ENCODE results near the gene RFFL.
"Not testable (repeated sequence)": the region's sequence is repeated elsewhere in the genome, so short reads cannot be mapped to it uniquely, and the experiment has no call there.

Gene RFFL

GRCh38 chr17:35001549-35001948, 62.0 kb downstream of the RFFL start:
- DNase-seq, result no peak

GRCh38 chr17:35000965-35001364, 62.5 kb downstream of the RFFL start:
- not testable (repeated sequence) for DNase-seq

DNA sequence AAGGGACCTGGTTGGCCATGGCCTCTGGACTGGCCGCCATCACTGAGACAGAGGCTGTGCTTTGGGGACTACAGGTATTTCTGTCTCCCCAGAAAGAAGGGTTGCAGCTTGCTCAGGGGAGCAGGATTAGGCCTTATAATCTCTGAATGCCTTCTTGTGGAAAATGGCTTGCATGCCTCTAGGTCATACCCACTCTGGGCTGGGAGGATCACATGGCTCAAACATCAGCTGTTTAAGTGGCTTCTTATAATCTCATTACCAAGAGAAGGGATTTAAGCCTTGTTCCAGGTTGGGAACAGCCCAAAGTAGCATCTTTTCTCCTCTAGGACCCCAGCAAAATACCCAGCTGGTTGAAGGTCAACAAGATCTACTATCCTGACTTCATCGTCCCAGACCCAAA, 64.1 kb downstream of the RFFL start:
- no peak for DNase-seq

GRCh38 chr17:34998205-34998604, 65.3 kb downstream of the RFFL start:
- peak; percentile 50 for DNase-seq

DNA sequence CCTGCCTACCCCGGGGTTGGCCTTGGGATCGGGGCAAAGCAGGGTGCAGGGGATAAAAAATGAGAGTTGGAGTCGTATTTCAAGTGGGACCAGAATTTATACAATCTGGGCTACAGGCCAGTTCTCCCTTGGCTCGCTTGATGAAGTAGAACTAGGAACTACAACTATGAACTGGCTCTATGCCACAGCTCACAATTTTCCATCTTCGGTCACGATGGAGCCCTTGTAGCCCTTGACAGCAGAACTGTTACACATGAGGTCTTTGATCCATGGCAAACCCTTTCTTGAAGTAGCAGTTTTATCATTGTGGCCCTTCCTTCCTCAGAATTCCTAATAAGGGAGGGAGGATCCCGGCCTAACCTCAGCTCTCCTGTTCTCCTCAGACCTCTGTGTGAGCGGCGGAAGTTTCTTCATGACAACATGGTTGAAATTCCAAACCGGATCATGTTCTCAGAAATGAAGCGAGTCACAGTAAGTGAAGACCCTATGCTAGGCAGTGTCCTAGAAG, 66.1 kb downstream of the RFFL start:
- no peak for DNase-seq

DNA sequence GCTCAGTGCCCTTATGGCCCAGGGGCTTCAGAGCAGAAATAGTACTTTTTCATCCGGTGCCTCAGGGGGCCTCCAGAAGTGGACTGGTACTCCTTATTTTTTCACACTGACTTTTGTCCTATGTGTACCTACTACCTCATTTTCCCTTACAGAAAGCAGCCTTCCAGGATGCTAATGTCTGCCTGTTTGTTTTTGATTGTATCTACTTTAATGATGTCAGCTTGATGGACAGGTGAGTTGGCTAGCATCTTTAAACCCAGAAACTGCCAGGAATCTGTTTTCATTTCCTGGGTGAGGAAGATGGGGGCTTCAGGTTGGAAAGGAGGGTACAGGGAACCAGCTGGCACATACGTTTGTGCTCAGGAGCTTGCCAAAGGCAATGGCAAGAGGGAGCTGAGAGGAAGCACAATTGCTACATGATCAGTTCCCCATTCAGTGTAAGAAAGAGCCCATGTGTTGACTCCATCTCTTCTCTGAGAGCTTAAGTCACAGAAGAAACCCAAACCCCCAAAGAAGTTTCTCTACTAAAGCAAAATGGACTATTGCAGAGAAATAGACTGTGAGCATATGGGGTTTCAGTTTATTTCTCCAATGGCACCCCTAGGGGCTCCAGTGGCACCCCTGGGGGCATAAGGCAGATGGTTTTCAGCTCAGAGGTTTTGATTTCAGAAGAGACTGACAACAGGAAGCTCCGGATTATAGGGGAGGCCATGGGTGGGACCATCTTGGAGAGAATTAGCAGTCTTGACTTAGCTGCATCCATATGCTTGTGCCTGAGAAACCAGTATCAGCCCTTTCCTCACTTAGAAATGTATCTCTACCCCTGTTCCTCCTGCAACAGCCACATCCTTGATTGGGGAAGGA, 66.9 kb downstream of the RFFL start:
- DNase-seq, result no peak

DNA sequence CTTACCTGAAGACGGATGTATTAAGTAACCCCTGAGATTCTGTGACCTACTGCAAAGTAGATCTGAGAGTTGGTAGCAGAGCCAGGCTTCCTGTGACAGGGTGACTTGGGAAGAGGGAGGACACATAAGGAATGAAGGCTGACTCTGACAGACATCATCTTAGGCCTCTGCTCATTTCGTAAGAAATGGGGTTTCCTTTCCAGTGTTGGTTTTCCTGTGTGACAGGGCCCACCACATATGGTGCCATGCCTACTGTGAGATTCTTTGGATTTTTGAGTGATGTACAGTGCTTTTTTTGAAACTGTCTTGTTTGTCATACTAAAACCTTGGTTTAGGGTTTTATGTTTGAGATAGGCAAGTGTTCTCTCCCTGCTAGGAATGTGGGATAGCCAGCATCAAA, 70.5 kb downstream of the RFFL start:
- DNase-seq, result no peak

GRCh38 chr17:34991606-34992005, 71.9 kb downstream of the RFFL start:
- DNase-seq, result no peak

DNA sequence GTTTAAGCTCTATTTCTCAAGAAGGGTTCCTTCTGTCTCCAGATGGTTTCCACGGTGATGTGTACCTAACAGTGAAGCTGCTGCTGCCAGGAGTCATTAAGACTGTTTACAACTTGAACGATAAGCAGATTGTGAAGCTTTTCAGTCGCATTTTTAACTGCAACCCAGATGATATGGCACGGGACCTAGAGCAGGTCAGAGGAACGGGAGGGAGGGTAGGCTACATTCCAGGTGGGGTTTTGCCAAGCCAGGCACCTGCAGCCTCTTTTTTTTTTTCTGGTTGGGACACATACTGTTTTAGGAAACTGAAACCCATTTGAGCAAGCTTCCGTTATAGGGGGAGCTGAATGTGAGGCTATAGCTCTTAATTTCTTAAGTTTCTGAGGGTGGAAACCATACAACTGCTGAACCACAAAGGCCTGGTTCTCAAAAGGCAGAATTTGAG, 72.6 kb downstream of the RFFL start:
- DNase-seq, result no peak

DNA sequence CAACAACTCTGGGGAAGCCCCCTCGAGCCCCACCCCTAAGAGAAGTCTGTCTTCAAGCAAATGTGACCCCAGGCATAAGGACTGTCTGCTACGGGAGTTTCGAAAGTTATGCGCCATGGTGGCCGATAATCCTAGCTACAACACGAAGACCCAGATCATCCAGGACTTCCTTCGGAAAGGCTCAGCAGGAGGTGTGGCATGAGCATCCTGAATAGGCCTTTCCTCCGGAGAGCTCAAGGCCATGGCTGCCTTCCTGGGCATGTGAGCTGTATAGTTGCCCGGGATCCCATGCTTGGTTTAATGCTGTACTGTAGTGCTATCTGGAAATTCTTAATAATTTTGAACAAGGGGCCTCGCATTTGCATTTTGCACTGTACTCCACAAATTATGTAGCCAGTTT, 74.0 kb downstream of the RFFL start:
- DNase-seq, result no peak

DNA sequence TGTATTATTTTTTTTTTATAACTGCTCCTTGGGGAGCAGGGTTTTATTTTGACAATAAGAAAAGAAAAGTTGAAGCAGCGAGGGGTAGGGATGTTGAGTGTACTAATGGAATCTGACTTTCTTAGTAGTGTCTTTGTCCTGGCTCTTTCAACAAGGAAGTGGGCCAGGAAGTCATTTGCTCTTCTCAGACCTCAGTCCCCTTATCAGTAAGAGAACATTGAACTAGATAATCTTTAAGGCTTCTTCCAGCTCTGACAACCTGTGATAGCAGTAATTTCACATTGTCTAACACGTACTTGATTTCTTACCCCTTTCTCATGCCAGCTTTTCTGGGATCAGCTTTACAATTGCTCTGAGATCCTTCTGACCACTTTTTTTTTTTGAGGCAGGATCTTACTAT, 74.9 kb downstream of the RFFL start:
- no peak for DNase-seq

DNA sequence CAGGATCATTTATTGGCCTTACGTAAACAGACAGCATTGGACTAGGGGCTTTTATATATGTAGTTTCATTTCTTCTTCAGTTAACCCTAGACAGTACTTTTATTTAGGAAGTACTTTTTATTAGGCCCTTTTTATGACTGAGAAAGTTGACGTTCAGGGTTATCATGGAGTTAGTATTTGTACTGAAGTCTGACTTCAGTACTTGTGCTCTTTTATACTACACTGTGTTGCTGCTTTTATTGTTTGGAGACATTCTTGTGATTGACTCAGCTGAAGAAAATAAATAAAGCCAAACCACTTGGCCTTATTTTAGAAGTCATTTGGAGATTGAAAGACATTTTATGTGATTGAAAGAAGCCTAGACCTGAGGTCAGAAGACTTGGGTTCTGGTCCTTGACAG, 76.3 kb downstream of the RFFL start:
- no peak for DNase-seq

DNA sequence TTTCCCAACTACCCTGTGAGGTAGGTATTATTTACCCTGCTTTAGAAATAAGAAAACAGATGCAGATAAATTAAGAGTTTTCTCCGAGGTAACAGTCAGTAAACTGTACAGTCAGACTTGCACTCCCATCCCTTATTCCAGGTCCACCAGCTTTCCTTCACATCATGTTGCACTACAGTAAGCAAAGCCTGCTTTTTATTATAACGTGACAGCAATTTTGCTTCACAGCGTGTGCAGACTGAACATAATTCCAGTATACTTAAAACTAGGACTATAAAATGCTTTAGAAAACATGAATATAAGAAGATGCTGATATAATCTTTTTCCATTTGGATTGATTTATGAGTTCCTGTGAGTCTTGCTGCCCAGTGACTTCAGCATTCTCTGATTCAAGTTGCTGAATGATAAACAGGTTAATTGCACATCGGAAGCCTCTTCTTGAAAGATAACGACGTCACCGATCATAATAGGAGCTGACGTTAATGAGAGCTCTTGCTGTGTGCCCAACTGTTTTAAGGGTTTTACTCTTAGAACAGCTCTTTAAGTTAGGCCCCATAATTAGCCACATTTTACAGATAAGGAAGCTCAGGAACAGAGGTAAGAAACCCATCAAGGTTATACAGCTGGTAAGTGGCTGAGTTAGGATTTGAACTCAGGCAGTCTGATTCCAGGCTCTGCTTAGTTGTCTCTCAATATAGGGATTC, 81.8 kb downstream of the RFFL start:
- DNase-seq, result peak; percentile 45

- peak; percentile 57 for DNase-seq
These were observed 82.6 kb downstream of the RFFL start for GRCh38 chr17:34980681-34981537.

DNA sequence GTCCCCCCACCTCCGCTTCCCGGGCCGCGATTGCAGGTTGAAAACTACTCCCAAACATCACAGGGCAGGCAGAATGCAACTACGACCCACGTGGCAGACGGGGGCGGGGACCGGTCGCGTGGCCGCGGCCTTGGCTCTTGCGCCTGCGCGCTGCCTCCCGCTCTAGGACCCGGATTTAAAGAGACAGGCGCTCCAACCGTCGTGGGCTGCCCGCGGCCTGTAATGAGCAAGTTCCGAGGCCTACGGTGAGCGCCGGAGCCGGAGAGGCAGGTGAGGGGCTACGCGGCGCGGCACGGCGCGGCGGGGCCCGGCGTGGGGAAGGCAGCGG, 83.2 kb downstream of the RFFL start, which contains the start of gene LIG3:
TSS of gene LIG3 (plus strand) at position 160 of the 328 bp plus-strand sequence. CDS start 2,494 bp downstream, outside the sequence.
- peak; percentile 84 for DNase-seq

DNA sequence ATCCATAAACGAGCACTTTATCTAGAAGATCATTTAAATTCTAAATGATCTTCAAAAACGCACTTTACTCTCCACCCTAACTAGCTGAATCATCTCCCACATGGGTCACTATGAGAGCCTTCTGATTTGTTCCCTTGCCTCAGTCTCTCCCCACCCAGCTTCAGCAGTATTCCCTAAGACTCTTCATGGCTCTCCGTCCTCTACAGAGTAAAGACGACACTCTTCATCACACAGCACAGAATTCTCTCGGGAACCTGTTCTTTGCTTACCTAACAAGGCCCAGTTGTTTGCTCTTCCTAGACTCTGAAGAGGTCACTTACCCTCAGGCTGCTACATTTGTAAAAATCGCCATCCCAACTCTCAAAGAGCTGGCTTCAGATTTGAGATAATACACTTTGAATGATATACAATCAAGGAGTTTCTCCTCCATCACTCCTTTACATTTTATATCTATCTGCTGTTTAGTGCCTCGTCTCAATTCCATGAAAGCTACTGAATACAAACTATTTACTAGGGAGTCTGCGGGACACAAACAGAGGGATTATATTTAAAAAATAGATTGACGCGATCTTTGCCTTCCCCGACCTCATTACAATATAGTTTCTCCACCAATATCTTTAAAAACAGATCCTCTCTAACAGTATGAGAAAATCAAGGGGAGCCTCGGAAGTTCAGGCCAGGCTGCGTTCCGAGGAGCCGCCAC, 83.7 kb downstream of the RFFL start:
- DNase-seq, result peak; percentile 22

DNA sequence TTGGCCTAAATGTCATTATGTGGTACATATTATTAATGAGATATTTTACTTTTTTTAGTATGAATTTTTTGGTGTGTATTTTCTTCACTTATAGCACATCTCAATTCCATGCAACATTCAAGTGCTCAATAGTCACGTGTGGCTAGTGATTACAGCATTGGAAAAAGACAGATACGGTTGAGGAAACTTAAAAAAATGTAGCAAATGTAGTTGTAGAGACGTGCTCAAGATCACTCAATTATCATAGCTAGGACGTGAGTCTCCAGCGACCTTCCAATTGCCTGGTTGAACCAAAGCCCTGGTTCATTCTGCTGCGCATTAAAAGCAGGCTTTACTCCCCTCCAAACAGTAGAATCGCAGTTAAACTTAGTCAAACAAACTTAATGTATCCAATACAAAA, 84.4 kb downstream of the RFFL start:
- no peak for DNase-seq

DNA sequence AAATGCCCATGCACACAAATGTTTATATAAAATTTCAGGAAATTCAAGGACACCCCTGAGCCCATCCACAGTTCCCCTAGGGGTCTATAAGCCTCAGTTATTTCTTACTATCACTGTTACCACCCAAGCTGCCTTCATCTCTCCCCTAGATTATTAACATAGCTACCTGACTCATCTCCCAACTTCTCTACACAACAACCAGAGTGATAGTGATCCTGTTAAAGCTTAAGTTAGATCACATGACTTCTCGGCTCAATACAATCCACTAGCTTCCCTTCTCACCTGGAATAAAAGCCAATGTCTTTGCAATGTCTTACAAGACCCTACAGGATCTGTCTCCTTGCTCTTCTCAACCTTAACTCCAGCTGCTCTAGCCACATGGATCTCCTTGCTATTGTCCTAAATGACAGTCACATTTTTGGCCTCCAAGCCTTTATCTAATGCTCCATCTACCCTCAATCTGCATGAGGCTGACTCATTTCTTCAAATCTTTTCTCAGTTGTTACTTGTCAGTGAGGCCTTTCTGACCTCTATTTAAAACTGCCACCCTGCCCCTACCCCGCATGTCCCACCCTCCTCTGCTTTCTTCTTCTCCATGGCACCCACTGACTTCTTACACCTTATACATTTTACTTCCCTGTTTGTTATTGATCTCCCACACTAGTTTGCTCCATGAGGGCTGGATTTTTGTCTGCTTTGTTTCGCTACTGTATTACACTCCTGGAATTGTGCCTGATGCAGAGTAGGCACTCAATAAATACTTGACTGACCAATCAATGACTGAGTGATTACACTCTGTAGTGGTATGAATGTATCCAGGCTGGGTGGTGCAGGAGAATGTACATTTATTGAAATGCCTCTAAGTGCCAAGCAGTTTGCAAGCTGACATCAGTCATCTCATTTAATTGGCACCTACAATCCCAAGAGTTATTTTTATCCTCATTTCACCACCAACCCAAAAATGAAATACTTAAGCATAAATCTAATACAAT, 88.4 kb downstream of the RFFL start:
- DNase-seq, result no peak

GRCh38 chr17:34974179-34974578, 89.3 kb downstream of the RFFL start:
- no peak for DNase-seq

DNA sequence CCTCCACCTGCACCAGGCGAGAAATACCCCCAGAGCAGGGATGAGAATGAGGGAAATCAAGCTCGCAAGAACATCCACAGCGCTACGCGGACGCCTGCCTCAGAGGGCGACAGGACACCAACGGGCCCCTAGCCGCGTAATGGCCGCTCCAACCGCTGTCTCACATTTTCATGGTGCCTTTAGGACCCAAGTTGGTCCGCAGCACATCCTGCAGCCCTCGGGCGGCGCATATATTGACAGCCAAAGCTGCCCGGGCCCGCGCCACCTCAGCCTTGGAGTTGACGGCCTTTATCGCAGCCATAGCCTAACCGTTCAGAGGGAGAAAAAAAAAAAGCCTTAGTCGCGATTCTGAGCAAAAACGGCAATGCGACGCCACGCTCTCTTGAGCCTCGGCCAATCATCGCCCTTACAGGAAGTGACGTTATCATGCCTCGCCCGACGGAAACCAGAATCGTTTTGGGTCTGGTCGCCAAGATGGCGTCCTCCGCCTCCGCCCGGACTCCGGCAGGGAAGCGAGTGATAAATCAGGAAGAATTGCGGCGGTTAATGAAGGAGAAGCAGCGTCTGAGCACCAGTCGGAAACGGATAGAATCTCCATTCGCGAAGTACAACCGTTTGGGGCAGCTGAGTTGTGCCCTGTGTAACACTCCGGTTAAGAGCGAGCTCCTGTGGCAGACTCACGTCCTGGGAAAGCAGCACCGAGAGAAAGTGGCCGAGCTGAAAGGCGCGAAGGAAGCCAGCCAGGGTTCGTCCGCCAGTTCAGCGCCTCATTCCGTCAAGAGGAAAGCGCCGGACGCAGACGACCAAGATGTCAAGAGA, 102.2 kb downstream of the RFFL start, which contains the start of the genes CCT6B and ZNF830:
TSS of gene CCT6B (minus strand) at position 368 of the 819 bp plus-strand sequence. CDS start at position 301, 67 bp downstream.
TSS of gene ZNF830 (plus strand) at position 448 of the 819 bp plus-strand sequence. CDS start at position 475, 27 bp downstream.
- DNase-seq, result peak; percentile 62
